Measurements from ENCODE around the gene HMGCR.
A peak's percentile ranks its signal among the peaks of the same experiment; 100 is the strongest.
"Not testable (repeated sequence)": the region's sequence is repeated elsewhere in the genome, so short reads cannot be mapped to it uniquely, and the experiment has no call there.

HMGCR gene

GRCh38 chr5:75331095-75332090 lies 5.6 kb upstream of the HMGCR start:
- Histone ChIP-seq H3K36me3 (ENCODE audit: insufficient read depth, low read length) (no peaks in the 10 kb centered on the region), H3K4me1 (ENCODE audit: insufficient read depth, low read length) (peaks cover 8% of the 10 kb centered on the region), H3K9me3 (ENCODE audit: low read length) (no peaks in the 10 kb centered on the region), H2AFZ (ENCODE audit: low read depth, low read length) (no peak overlapping the region), H3K4me3 (ENCODE audit: low read length) (no peak overlapping the region), H3K27me3 (ENCODE audit: insufficient read depth, low read length) (no peaks in the 10 kb centered on the region)

- not testable (repeated sequence) for H2AFZ ChIP-seq (ENCODE audit: low read depth, low read length); H3K27me3 ChIP-seq (ENCODE audit: insufficient read depth, low read length); H3K4me3 ChIP-seq (ENCODE audit: low read length); H3K4me1 ChIP-seq (ENCODE audit: insufficient read depth, low read length); H3K36me3 ChIP-seq (ENCODE audit: insufficient read depth, low read length); H3K9me3 ChIP-seq (ENCODE audit: low read length)
Measured at GRCh38 chr5:75333759-75334158, 3.3 kb upstream of the HMGCR start.

- H3K4me1 ChIP-seq (ENCODE audit: insufficient read depth, low read length); H3K9me3 ChIP-seq (ENCODE audit: low read length); H3K4me3 ChIP-seq (ENCODE audit: low read length); H2AFZ ChIP-seq (ENCODE audit: low read depth, low read length); H3K27me3 ChIP-seq (ENCODE audit: insufficient read depth, low read length); H3K36me3 ChIP-seq (ENCODE audit: insufficient read depth, low read length): not testable (repeated sequence)
Measured at GRCh38 chr5:75334413-75334812, 2.6 kb upstream of the HMGCR start.

- no peaks in the 10 kb centered on the region for H3K27me3 ChIP-seq (ENCODE audit: insufficient read depth, low read length)
- peaks cover 18% of the 10 kb centered on the region for H3K4me1 ChIP-seq (ENCODE audit: insufficient read depth, low read length)
- H3K9me3 ChIP-seq (ENCODE audit: low read length): no peaks in the 10 kb centered on the region
- H2AFZ ChIP-seq (ENCODE audit: low read depth, low read length): no peak overlapping the region
- H3K4me3 ChIP-seq (ENCODE audit: low read length): no peak overlapping the region
- H3K36me3 ChIP-seq (ENCODE audit: insufficient read depth, low read length): peaks cover 6% of the 10 kb centered on the region
Measured at GRCh38 chr5:75335486-75335885, 1.5 kb upstream of the HMGCR start.

- Histone ChIP-seq H3K4me1 (ENCODE audit: insufficient read depth, low read length) (peaks cover 23% of the 10 kb centered on the region), H2AFZ (ENCODE audit: low read depth, low read length) (peak overlapping the region; percentile 44), H3K9me3 (ENCODE audit: low read length) (no peaks in the 10 kb centered on the region), H3K4me3 (ENCODE audit: low read length) (peak overlapping the region; percentile 74), H3K27me3 (ENCODE audit: insufficient read depth, low read length) (no peaks in the 10 kb centered on the region), H3K36me3 (ENCODE audit: insufficient read depth, low read length) (peaks cover 10% of the 10 kb centered on the region)
Measured at GRCh38 chr5:75335952-75336614, 937 bp upstream of the HMGCR start.

GRCh38 chr5:75337366-75338021 lies 474 bp downstream of the HMGCR start:
- H3K36me3 ChIP-seq (ENCODE audit: insufficient read depth, low read length): peaks cover 20% of the 10 kb centered on the region
- H3K4me3 ChIP-seq (ENCODE audit: low read length): peak overlapping the region; percentile 99
- no peaks in the 10 kb centered on the region for H3K27me3 ChIP-seq (ENCODE audit: insufficient read depth, low read length)
- H3K9me3 ChIP-seq (ENCODE audit: low read length): no peaks in the 10 kb centered on the region
- no peak overlapping the region for H2AFZ ChIP-seq (ENCODE audit: low read depth, low read length)
- peaks cover 35% of the 10 kb centered on the region for H3K4me1 ChIP-seq (ENCODE audit: insufficient read depth, low read length)

GRCh38 chr5:75338408-75338807 lies 1.4 kb downstream of the HMGCR start:
- Histone ChIP-seq H2AFZ (ENCODE audit: low read depth, low read length) (no peak overlapping the region), H3K4me3 (ENCODE audit: low read length) (peak overlapping the region; percentile 99), H3K36me3 (ENCODE audit: insufficient read depth, low read length) (peaks cover 28% of the 10 kb centered on the region), H3K4me1 (ENCODE audit: insufficient read depth, low read length) (peaks cover 36% of the 10 kb centered on the region), H3K27me3 (ENCODE audit: insufficient read depth, low read length) (no peaks in the 10 kb centered on the region), H3K9me3 (ENCODE audit: low read length) (no peaks in the 10 kb centered on the region)

GRCh38 chr5:75340714-75341478 lies 3.9 kb downstream of the HMGCR start:
- no peak overlapping the region for H2AFZ ChIP-seq (ENCODE audit: low read depth, low read length)
- H3K4me1 ChIP-seq (ENCODE audit: insufficient read depth, low read length): peaks cover 30% of the 10 kb centered on the region
- H3K27me3 ChIP-seq (ENCODE audit: insufficient read depth, low read length): no peaks in the 10 kb centered on the region
- peak overlapping the region; percentile 49 for H3K4me3 ChIP-seq (ENCODE audit: low read length)
- peaks cover 53% of the 10 kb centered on the region for H3K36me3 ChIP-seq (ENCODE audit: insufficient read depth, low read length)
- H3K9me3 ChIP-seq (ENCODE audit: low read length): no peaks in the 10 kb centered on the region

GRCh38 chr5:75341934-75342333 lies 4.9 kb downstream of the HMGCR start:
- Histone ChIP-seq H3K27me3 (ENCODE audit: insufficient read depth, low read length) (no peaks in the 10 kb centered on the region), H3K4me3 (ENCODE audit: low read length) (no peak overlapping the region), H2AFZ (ENCODE audit: low read depth, low read length) (no peak overlapping the region), H3K36me3 (ENCODE audit: insufficient read depth, low read length) (peaks cover 63% of the 10 kb centered on the region), H3K4me1 (ENCODE audit: insufficient read depth, low read length) (peaks cover 28% of the 10 kb centered on the region), H3K9me3 (ENCODE audit: low read length) (no peaks in the 10 kb centered on the region)

- Histone ChIP-seq H2AFZ (ENCODE audit: low read depth, low read length) (no peak overlapping the region), H3K4me3 (ENCODE audit: low read length) (no peak overlapping the region), H3K27me3 (ENCODE audit: insufficient read depth, low read length) (no peaks in the 10 kb centered on the region), H3K9me3 (ENCODE audit: low read length) (no peaks in the 10 kb centered on the region), H3K36me3 (ENCODE audit: insufficient read depth, low read length) (peaks cover 72% of the 10 kb centered on the region), H3K4me1 (ENCODE audit: insufficient read depth, low read length) (peaks cover 28% of the 10 kb centered on the region)
Measured at GRCh38 chr5:75342836-75343235, 5.8 kb downstream of the HMGCR start.

- Histone ChIP-seq H2AFZ (ENCODE audit: low read depth, low read length) (no peak overlapping the region), H3K4me3 (ENCODE audit: low read length) (no peak overlapping the region), H3K36me3 (ENCODE audit: insufficient read depth, low read length) (peaks cover 98% of the 10 kb centered on the region), H3K9me3 (ENCODE audit: low read length) (no peaks in the 10 kb centered on the region), H3K4me1 (ENCODE audit: insufficient read depth, low read length) (no peaks in the 10 kb centered on the region), H3K27me3 (ENCODE audit: insufficient read depth, low read length) (no peaks in the 10 kb centered on the region)
Measured at GRCh38 chr5:75348241-75348640, 11.2 kb downstream of the HMGCR start.

- Histone ChIP-seq H3K36me3 (ENCODE audit: insufficient read depth, low read length) (peaks cover 95% of the 10 kb centered on the region), H3K9me3 (ENCODE audit: low read length) (no peaks in the 10 kb centered on the region), H3K27me3 (ENCODE audit: insufficient read depth, low read length) (no peaks in the 10 kb centered on the region), H3K4me3 (ENCODE audit: low read length) (no peak overlapping the region), H2AFZ (ENCODE audit: low read depth, low read length) (no peak overlapping the region), H3K4me1 (ENCODE audit: insufficient read depth, low read length) (no peaks in the 10 kb centered on the region)
Measured at GRCh38 chr5:75349663-75350062, 12.6 kb downstream of the HMGCR start.

Data from neuron (in vitro differentiated cells).